IMR-90 (cell line): ENCODE data around the gene CDHR4. TPM values are rescaled to one million over a fixed set of nuclear protein-coding genes. Genes with fewer than 3 reads are reported as not detected.

Experiments
- ATAC-seq: fragments of 200-7000 bp; cut with Tn5 transposase; 2 replicates; pipeline ENCODE4 v1.9.1; 2020; ENCODE audit warnings: low read depth, mild to moderate bottlenecking, moderate library complexity
- BruUV-seq: library from RNA; stranded (reverse); fragments of 400-500 nt; replicated peaks from 2 replicates; lab custom pipeline; 2021; lab: Mats Ljungman, UMichigan
- CTCF ChIA-PET: fragments of 300-600 bp; formaldehyde crosslinking; extraction: SDS; loops from one replicate; lab custom pipeline; 2021; ENCODE audit warnings: antibody characterized with exemption; lab: Yijun Ruan, JAX
- POLR2A ChIA-PET: fragments of 300-600 bp; sonication (Branson Sonifier 250); formaldehyde crosslinking; loops from one replicate; lab custom pipeline; 2022; ENCODE audit warnings: antibody characterized with exemption; ENCODE audit not compliant: unreplicated experiment; lab: Charles Lee
- DNase-seq: peaks from one replicate; pipeline ENCODE4 v3.0.0; 2013
- H2AFZ ChIP-seq: replicated peaks from 2 replicates; pipeline ENCODE3; 2013; ENCODE audit warnings: low read length, mild to moderate bottlenecking; ENCODE audit not compliant: poor library complexity
- H2AK5ac ChIP-seq: 2 replicates; pipeline ENCODE4 v1.6.1; 2013; ENCODE audit warnings: low read depth, low read length, inconsistent platforms
- H2AK9ac ChIP-seq: replicated peaks from 2 replicates; pipeline ENCODE3; 2013; ENCODE audit warnings: mild to moderate bottlenecking, low read depth, low read length, moderate library complexity; ENCODE audit not compliant: poor library complexity
- H2BK120ac ChIP-seq: 2 replicates; pipeline ENCODE4 v1.6.1; 2013; ENCODE audit warnings: low read depth, low read length, inconsistent platforms
- H2BK15ac ChIP-seq: 3 replicates; pipeline ENCODE4 v1.6.1; 2013; ENCODE audit warnings: low read depth, low read length, inconsistent platforms
- H2BK20ac ChIP-seq: 2 replicates; pipeline ENCODE4 v1.6.1; 2013; ENCODE audit warnings: low read depth, mild to moderate bottlenecking, inconsistent platforms, low read length, moderate library complexity
- H2BK5ac ChIP-seq: 2 replicates; pipeline ENCODE4 v1.6.1; 2013; ENCODE audit warnings: mild to moderate bottlenecking, low read depth, low read length, inconsistent platforms; ENCODE audit not compliant: poor library complexity, severe bottlenecking
- H3K14ac ChIP-seq: replicated peaks from 2 replicates; pipeline ENCODE4 v1.6.1; 2013; ENCODE audit warnings: low read depth, low read length, inconsistent platforms
- H3K18ac ChIP-seq: 2 replicates; pipeline ENCODE4 v1.6.1; 2013; ENCODE audit warnings: low read depth, low read length, control low read depth
- H3K23ac ChIP-seq: 2 replicates; pipeline ENCODE4 v1.6.1; 2013; ENCODE audit warnings: low read depth, low read length, inconsistent platforms
- H3K27ac ChIP-seq: 2 replicates; pipeline ENCODE4 v1.5.1; 2013; ENCODE audit warnings: mild to moderate bottlenecking, control low read depth, low read length; ENCODE audit not compliant: insufficient read depth
- H3K27me3 ChIP-seq: 2 replicates; pipeline ENCODE4 v1.6.1; 2013; ENCODE audit warnings: low read length; ENCODE audit not compliant: control insufficient read depth, insufficient read depth
- H3K36me3 ChIP-seq: 2 replicates; pipeline ENCODE4 v1.6.1; 2013; ENCODE audit warnings: low read length, mixed read lengths; ENCODE audit not compliant: control insufficient read depth, insufficient read depth
- H3K4ac ChIP-seq: 2 replicates; pipeline ENCODE4 v1.6.1; 2013; ENCODE audit warnings: low read depth, low read length, inconsistent platforms
- H3K4me1 ChIP-seq: 2 replicates; pipeline ENCODE4 v1.6.1; 2013; ENCODE audit warnings: low read length, mixed read lengths; ENCODE audit not compliant: control insufficient read depth, insufficient read depth
- H3K4me2 ChIP-seq: 2 replicates; pipeline ENCODE4 v1.6.1; 2013; ENCODE audit warnings: low read depth, mild to moderate bottlenecking, control low read depth, low read length, moderate library complexity
- H3K4me3 ChIP-seq: 2 replicates; pipeline ENCODE4 v1.5.1; 2013; ENCODE audit warnings: low read depth, mild to moderate bottlenecking, control low read depth, low read length, moderate library complexity; ENCODE audit not compliant: insufficient read depth
- H3K56ac ChIP-seq: 2 replicates; pipeline ENCODE4 v1.6.1; 2013; ENCODE audit warnings: low read length, inconsistent platforms; ENCODE audit not compliant: insufficient read depth; ENCODE audit errors: extremely low read depth
- H3K79me1 ChIP-seq, 2 experiments: 2 replicates each; pipeline ENCODE4 v1.6.1; 2013; ENCODE audit warnings: low read length in 2 of 2, inconsistent platforms in 1 of 2, low read depth in 1 of 2
- H3K9ac ChIP-seq: 2 replicates; pipeline ENCODE4 v1.6.1; 2013; ENCODE audit warnings: low read depth, low read length, control low read depth
- H3K9me1 ChIP-seq: 2 replicates; pipeline ENCODE4 v1.6.1; 2013; ENCODE audit warnings: low read length, inconsistent platforms; ENCODE audit not compliant: insufficient read depth
- H3K9me3 ChIP-seq: 2 replicates; pipeline ENCODE4 v1.6.1; 2013; ENCODE audit warnings: low read length; ENCODE audit not compliant: control insufficient read depth, insufficient read depth
- H4K20me1 ChIP-seq: 2 replicates; pipeline ENCODE4 v1.6.1; 2013; ENCODE audit warnings: low read length, inconsistent platforms; ENCODE audit not compliant: insufficient read depth
- H4K5ac ChIP-seq: 2 replicates; pipeline ENCODE4 v1.6.1; 2013; ENCODE audit warnings: mild to moderate bottlenecking, low read depth, low read length, control low read depth
- H4K8ac ChIP-seq, 2 experiments: 2 replicates each; pipeline ENCODE4 v1.6.1; 2013; ENCODE audit warnings: low read depth in 2 of 2, low read length in 2 of 2, control low read depth in 1 of 2, inconsistent platforms in 1 of 2
- H4K91ac ChIP-seq: 2 replicates; pipeline ENCODE4 v1.6.1; 2013; ENCODE audit warnings: low read depth, low read length, inconsistent platforms; ENCODE audit not compliant: insufficient read depth
- BHLHE40 ChIP-seq: fragments of 150-350 bp; IDR thresholded peaks from 2 replicates; pipeline ENCODE4 v1.6.1; 2016; ENCODE audit warnings: mild to moderate bottlenecking, low read depth, low read length
- CEBPB ChIP-seq: IDR thresholded peaks from 2 replicates; pipeline ENCODE4 v1.6.1; 2012; ENCODE audit warnings: low read depth, low read length, improper control_type of control experiment
- CHD1 ChIP-seq: IDR thresholded peaks from 2 replicates; pipeline ENCODE4 v1.6.1; 2012; ENCODE audit warnings: low read depth, low read length, improper control_type of control experiment
- FOS ChIP-seq: fragments of 150-350 bp; IDR thresholded peaks from 2 replicates; pipeline ENCODE4 v1.6.1; 2016; ENCODE audit warnings: low read depth, low read length
- MAFK ChIP-seq: IDR thresholded peaks from 2 replicates; pipeline ENCODE4 v1.6.1; 2012; ENCODE audit warnings: low read depth, low read length, improper control_type of control experiment
- MAZ ChIP-seq: IDR thresholded peaks from 2 replicates; pipeline ENCODE4 v1.6.1; 2012; ENCODE audit warnings: low read depth, mild to moderate bottlenecking, low read length, improper control_type of control experiment, moderate library complexity, borderline replicate concordance
- MXI1 ChIP-seq: IDR thresholded peaks from 2 replicates; pipeline ENCODE4 v1.6.1; 2012; ENCODE audit warnings: low read depth, mild to moderate bottlenecking, low read length, moderate library complexity, borderline replicate concordance
- NFE2L2 ChIP-seq: fragments of 150-350 bp; IDR thresholded peaks from 2 replicates; pipeline ENCODE4 v1.6.1; 2016; ENCODE audit warnings: low read depth, mild to moderate bottlenecking, low read length
- POLR2A ChIP-seq: IDR thresholded peaks from 2 replicates; pipeline ENCODE4 v1.6.1; 2012; ENCODE audit warnings: mild to moderate bottlenecking, low read depth, low read length
- RAD21 ChIP-seq: IDR thresholded peaks from 2 replicates; pipeline ENCODE4 v1.6.1; 2012; ENCODE audit warnings: low read length, improper control_type of control experiment
- RCOR1 ChIP-seq: IDR thresholded peaks from 2 replicates; pipeline ENCODE4 v1.6.1; 2012; ENCODE audit warnings: mild to moderate bottlenecking, low read length, improper control_type of control experiment; ENCODE audit not compliant: insufficient replicate concordance
- RFX5 ChIP-seq: IDR thresholded peaks from 2 replicates; pipeline ENCODE4 v1.8.0; 2012; ENCODE audit warnings: low read depth, mild to moderate bottlenecking, low read length, moderate library complexity
- SMC3 ChIP-seq: fragments of 150-350 bp; IDR thresholded peaks from 2 replicates; pipeline ENCODE4 v1.6.1; 2016; ENCODE audit warnings: low read depth, mild to moderate bottlenecking, antibody characterized with exemption, low read length, moderate library complexity
- WGBS, 2 experiments: methylation state at CpG; one replicate each; pipeline versions ENCODE4 v1.1.5 to v1.1.7; 2013; ENCODE audit warnings: missing lambda C conversion rate in 2 of 2; ENCODE audit not compliant: insufficient read length in 1 of 2; ENCODE audit errors: extremely low coverage in 2 of 2; 5-methylcytosine and 5-hydroxymethylcytosine counted together
- dilution Hi-C: fragments of 300-500 bp; cut with HindIII; formaldehyde crosslinking; loops from one replicate; pipeline ENCODE4 v1.14.3; 2018; ENCODE audit warnings: low sequenced_read_pairs; ENCODE audit not compliant: unreplicated experiment
- in situ Hi-C: fragments of 300-500 bp; cut with MboI; formaldehyde crosslinking; loops from 3 replicates; pipeline ENCODE4 v1.14.3; 2019; ENCODE audit warnings: low sequenced_read_pairs, inconsistent platforms, mixed read lengths
- intact Hi-C: fragments of 100-400 bp; cut with micrococcal nuclease; formaldehyde crosslinking; loops from 2 replicates; pipeline ENCODE4 v1.10.0; 2022
- polyA plus RNA-seq, 3 experiments: library from polyadenylated mRNA; depleted of rRNA; stranded (reverse); fragments of >200 nt; gene quantifications; 2 replicates each; pipeline ENCODE4 v1.2.3, GENCODE V29; 2012; ENCODE audit warnings: low replicate concordance in 1 of 3
- total RNA-seq: library from RNA; depleted of rRNA; stranded (reverse); fragments of >200 nt; gene quantifications from 2 replicates; pipeline ENCODE4 v1.2.3, GENCODE V29; 2012
- TF ChIP-seq, protein P1 (sequence below): conservative IDR thresholded peaks from 2 replicates; pipeline ENCODE4 v1.5.1; 2012; ENCODE audit warnings: mild to moderate bottlenecking, low read depth, low read length, improper control_type of control experiment
- TF ChIP-seq, protein P2 (sequence below): fragments of 150-350 bp; IDR thresholded peaks from 2 replicates; pipeline ENCODE4 v1.6.1; 2016; ENCODE audit warnings: low read depth, mild to moderate bottlenecking, low read length, moderate library complexity, borderline replicate concordance
- TF ChIP-seq, protein P3 (sequence below): fragments of 150-350 bp; IDR thresholded peaks from 2 replicates; pipeline ENCODE4 v1.6.1; 2017; ENCODE audit warnings: mild to moderate bottlenecking, antibody characterized with exemption, low read length, low read depth

CDHR4 gene
- total and polyA plus RNA-seq, 2 of the 4 experiments (the other 2 are of a cell fraction), result not detected

DNA sequence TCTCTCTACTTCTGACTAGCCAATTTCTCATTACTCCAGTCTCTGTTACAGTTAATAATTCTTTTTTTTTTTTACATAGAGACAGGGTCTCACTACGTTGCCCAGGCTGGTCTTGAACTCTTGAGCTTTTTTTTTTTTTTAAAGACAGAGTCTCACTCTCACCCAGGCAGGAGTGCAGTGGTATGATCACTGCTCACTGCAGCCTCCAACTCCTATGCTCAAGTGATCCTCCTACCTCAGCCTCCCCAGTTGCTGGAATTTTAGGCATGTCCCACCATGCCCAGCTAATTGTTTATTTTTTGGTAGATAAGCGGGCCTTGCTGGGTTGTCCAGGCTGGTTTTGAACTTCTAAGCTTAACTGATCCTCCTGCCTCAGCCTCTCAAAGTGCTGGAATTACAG is 27.0 kb downstream of the CDHR4 start:
- no peak overlapping the region for H3K4ac ChIP-seq
- H2BK120ac ChIP-seq, result no peak overlapping the region
- in situ Hi-C loops, result no loop called here
- H3K36me3 ChIP-seq, result peaks cover 3% of the 10 kb centered on the region; the same call in 1 of the 2 replicates
- H3K27me3 ChIP-seq, result no peaks in the 10 kb centered on the region
- DNase-seq, result no peak
- no peak overlapping the region for H2AFZ ChIP-seq
- no peak overlapping the region for H3K14ac ChIP-seq
- H4K91ac ChIP-seq, result no peak overlapping the region
- H3K9ac ChIP-seq, result no peak overlapping the region
- ChIA-PET CTCF (interaction anchor here (1.7 kb wide), 1 partner anchor 30 kb away, joined by 4 read pairs; the partner anchor contains the start of gene INKA1), POLR2A (no interaction called here)
- no peak overlapping the region for H4K8ac ChIP-seq
- no peak overlapping the region for H3K4me3 ChIP-seq
- H3K4me1 ChIP-seq, result peaks cover 12% of the 10 kb centered on the region
- WGBS, 2 experiments, result 86% methylated on average over 1 of the region's 2 CpGs; no CpG with 5 or more reads in 1 of the 2 experiments
- no peak overlapping the region for H3K23ac ChIP-seq
- peaks cover 27 to 60% of the 10 kb centered on the region in 2 experiments for H3K79me1 ChIP-seq
- peaks cover 5% of the 10 kb centered on the region; the same call in 1 of the 2 replicates for H3K9me1 ChIP-seq
- no peak overlapping the region for H4K5ac ChIP-seq
- H4K20me1 ChIP-seq, result peaks cover 62% of the 10 kb centered on the region
- no peak overlapping the region for H2AK9ac ChIP-seq
- H2BK15ac ChIP-seq, result no peak overlapping the region
- H2BK20ac ChIP-seq, result no peak overlapping the region
- H3K56ac ChIP-seq, result no peak overlapping the region
- no peak overlapping the region for H3K27ac ChIP-seq
- no peak overlapping the region for H3K4me2 ChIP-seq
- H3K9me3 ChIP-seq, result no peaks in the 10 kb centered on the region
- BruUV-seq, result no TSS peak
- dilution Hi-C loops, result no loop called here
- H3K18ac ChIP-seq, result no peak overlapping the region
- ATAC-seq, result no peak
- no peak overlapping the region for H2BK5ac ChIP-seq
- intact Hi-C loops, result no loop called here
- TF ChIP-seq BHLHE40, result no peak
- TF ChIP-seq CEBPB, result no peak
- no peak for TF ChIP-seq SMC3
- no peak for TF ChIP-seq RAD21
- TF ChIP-seq, protein P1, sequence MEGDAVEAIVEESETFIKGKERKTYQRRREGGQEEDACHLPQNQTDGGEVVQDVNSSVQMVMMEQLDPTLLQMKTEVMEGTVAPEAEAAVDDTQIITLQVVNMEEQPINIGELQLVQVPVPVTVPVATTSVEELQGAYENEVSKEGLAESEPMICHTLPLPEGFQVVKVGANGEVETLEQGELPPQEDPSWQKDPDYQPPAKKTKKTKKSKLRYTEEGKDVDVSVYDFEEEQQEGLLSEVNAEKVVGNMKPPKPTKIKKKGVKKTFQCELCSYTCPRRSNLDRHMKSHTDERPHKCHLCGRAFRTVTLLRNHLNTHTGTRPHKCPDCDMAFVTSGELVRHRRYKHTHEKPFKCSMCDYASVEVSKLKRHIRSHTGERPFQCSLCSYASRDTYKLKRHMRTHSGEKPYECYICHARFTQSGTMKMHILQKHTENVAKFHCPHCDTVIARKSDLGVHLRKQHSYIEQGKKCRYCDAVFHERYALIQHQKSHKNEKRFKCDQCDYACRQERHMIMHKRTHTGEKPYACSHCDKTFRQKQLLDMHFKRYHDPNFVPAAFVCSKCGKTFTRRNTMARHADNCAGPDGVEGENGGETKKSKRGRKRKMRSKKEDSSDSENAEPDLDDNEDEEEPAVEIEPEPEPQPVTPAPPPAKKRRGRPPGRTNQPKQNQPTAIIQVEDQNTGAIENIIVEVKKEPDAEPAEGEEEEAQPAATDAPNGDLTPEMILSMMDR, result no peak
- TF ChIP-seq MAFK, result no peak
- TF ChIP-seq NFE2L2, result no peak
- no peak for TF ChIP-seq FOS
- TF ChIP-seq CHD1, result no peak
- TF ChIP-seq, protein P2, sequence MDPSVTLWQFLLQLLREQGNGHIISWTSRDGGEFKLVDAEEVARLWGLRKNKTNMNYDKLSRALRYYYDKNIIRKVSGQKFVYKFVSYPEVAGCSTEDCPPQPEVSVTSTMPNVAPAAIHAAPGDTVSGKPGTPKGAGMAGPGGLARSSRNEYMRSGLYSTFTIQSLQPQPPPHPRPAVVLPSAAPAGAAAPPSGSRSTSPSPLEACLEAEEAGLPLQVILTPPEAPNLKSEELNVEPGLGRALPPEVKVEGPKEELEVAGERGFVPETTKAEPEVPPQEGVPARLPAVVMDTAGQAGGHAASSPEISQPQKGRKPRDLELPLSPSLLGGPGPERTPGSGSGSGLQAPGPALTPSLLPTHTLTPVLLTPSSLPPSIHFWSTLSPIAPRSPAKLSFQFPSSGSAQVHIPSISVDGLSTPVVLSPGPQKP, result no peak
- TF ChIP-seq, protein P3, sequence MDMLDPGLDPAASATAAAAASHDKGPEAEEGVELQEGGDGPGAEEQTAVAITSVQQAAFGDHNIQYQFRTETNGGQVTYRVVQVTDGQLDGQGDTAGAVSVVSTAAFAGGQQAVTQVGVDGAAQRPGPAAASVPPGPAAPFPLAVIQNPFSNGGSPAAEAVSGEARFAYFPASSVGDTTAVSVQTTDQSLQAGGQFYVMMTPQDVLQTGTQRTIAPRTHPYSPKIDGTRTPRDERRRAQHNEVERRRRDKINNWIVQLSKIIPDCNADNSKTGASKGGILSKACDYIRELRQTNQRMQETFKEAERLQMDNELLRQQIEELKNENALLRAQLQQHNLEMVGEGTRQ, result no peak
- no peak for TF ChIP-seq MXI1
- no peak for TF ChIP-seq POLR2A
- TF ChIP-seq MAZ, result no peak
- no peak for TF ChIP-seq RFX5
- TF ChIP-seq RCOR1, result no peak
- H2AK5ac ChIP-seq, result no peak overlapping the region
